Fibroblast of peridontal ligament (primary cell): ENCODE results near the gene CTNNAL1.
"Not testable (repeated sequence)": the region's sequence is repeated elsewhere in the genome, so short reads cannot be mapped to it uniquely, and the experiment has no call there.

Experiments
- DNase-seq: peaks from one replicate; pipeline ENCODE4 v3.0.0-alpha.2; 2010; ENCODE audit errors: extremely low read depth

The CTNNAL1 gene

GRCh38 chr9:108933231-108933717, 80.0 kb downstream of the CTNNAL1 start:
- DNase-seq, result peak; percentile 32

- DNase-seq, result no peak
Observed at GRCh38 chr9:108928386-108928785, 84.9 kb downstream of the CTNNAL1 start.

GRCh38 chr9:108924466-108924865, 88.8 kb downstream of the CTNNAL1 start:
- no peak for DNase-seq

- no peak for DNase-seq
Observed at GRCh38 chr9:108921200-108921599, 92.1 kb downstream of the CTNNAL1 start.

GRCh38 chr9:108920401-108920800, 92.9 kb downstream of the CTNNAL1 start:
- not testable (repeated sequence) for DNase-seq

- no peak for DNase-seq
Observed at GRCh38 chr9:108919517-108919916, 93.8 kb downstream of the CTNNAL1 start.

GRCh38 chr9:108913391-108913790, 99.9 kb downstream of the CTNNAL1 start:
- no peak for DNase-seq

GRCh38 chr9:108911820-108912219, 101.5 kb downstream of the CTNNAL1 start:
- no peak for DNase-seq

GRCh38 chr9:108910914-108911313, 102.4 kb downstream of the CTNNAL1 start:
- peak; percentile 23 for DNase-seq

GRCh38 chr9:108910402-108910801, 102.9 kb downstream of the CTNNAL1 start:
- no peak for DNase-seq

GRCh38 chr9:108905494-108905893, 107.8 kb downstream of the CTNNAL1 start:
- DNase-seq, result no peak

GRCh38 chr9:108904161-108904560, 109.1 kb downstream of the CTNNAL1 start:
- no peak for DNase-seq

GRCh38 chr9:108903420-108904103, 109.7 kb downstream of the CTNNAL1 start:
- peak; percentile 29 for DNase-seq

- no peak for DNase-seq
Observed at GRCh38 chr9:108900176-108900575, 113.1 kb downstream of the CTNNAL1 start.

GRCh38 chr9:108899023-108899695, 114.1 kb downstream of the CTNNAL1 start:
- DNase-seq, result not testable (repeated sequence)

- DNase-seq, result no peak
Observed at GRCh38 chr9:108897324-108898096, 115.8 kb downstream of the CTNNAL1 start.

GRCh38 chr9:108894225-108894997, 118.9 kb downstream of the CTNNAL1 start:
- no peak for DNase-seq
